ENCODE results near the gene SSH3.

- TF ChIP-seq, protein P1, sequence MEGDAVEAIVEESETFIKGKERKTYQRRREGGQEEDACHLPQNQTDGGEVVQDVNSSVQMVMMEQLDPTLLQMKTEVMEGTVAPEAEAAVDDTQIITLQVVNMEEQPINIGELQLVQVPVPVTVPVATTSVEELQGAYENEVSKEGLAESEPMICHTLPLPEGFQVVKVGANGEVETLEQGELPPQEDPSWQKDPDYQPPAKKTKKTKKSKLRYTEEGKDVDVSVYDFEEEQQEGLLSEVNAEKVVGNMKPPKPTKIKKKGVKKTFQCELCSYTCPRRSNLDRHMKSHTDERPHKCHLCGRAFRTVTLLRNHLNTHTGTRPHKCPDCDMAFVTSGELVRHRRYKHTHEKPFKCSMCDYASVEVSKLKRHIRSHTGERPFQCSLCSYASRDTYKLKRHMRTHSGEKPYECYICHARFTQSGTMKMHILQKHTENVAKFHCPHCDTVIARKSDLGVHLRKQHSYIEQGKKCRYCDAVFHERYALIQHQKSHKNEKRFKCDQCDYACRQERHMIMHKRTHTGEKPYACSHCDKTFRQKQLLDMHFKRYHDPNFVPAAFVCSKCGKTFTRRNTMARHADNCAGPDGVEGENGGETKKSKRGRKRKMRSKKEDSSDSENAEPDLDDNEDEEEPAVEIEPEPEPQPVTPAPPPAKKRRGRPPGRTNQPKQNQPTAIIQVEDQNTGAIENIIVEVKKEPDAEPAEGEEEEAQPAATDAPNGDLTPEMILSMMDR (IDR thresholded peaks at IDR 0.05; ENCODE audit: low read depth, low read length, poor library complexity, severe bottlenecking): no peak
- TF ChIP-seq EZH2phosphoT487 (IDR thresholded peaks at IDR 0.05; ENCODE audit: borderline replicate concordance, low read length): no peak
These were observed 53.1 kb downstream of the SSH3 start for GRCh38 chr11:67356387-67356863.

All from DOHH2 (cell line).